ENCODE measurements around the gene SEC14L5.
"Not testable (repeated sequence)": the region's sequence is repeated elsewhere in the genome, so short reads cannot be mapped to it uniquely, and the experiment has no call there.

Gene SEC14L5

GRCh38 chr16:5034167-5034523, 76.0 kb downstream of the SEC14L5 start:
- DNase-seq (ENCODE audit: low read depth, low spot score) = no peak
- no peak for TF ChIP-seq EZH2 (IDR thresholded peaks at IDR 0.05)
- no peak for TF ChIP-seq POLR2AphosphoS5 (IDR thresholded peaks at IDR 0.05; ENCODE audit: borderline replicate concordance, low read depth, low read length)
- TF ChIP-seq FOXP2 (optimal IDR thresholded peaks at IDR 0.05; ENCODE audit: control extremely low read depth, extremely low read length, insufficient read depth) = no peak
- H3K4me3 ChIP-seq = peak overlapping the region; percentile 76
- no peak overlapping the region for H3K27ac ChIP-seq
- H3K36me3 ChIP-seq (ENCODE audit: insufficient read depth, low read length) = no peaks in the 10 kb centered on the region
- H3K9me3 ChIP-seq (ENCODE audit: low read depth, low read length) = no peaks in the 10 kb centered on the region
- H3K9ac ChIP-seq (ENCODE audit: insufficient read length) = peak overlapping the region; percentile 50

GRCh38 chr16:5035909-5036227, 77.7 kb downstream of the SEC14L5 start:
- Histone ChIP-seq H3K36me3 (ENCODE audit: insufficient read depth, low read length) (no peaks in the 10 kb centered on the region), H3K9me3 (ENCODE audit: low read depth, low read length) (no peaks in the 10 kb centered on the region), H3K27ac (no peak overlapping the region), H3K9ac (ENCODE audit: insufficient read length) (no peak overlapping the region), H3K4me3 (no peak overlapping the region)
- TF ChIP-seq POLR2AphosphoS5 (IDR thresholded peaks at IDR 0.05; ENCODE audit: borderline replicate concordance, low read depth, low read length) = no peak
- no peak for DNase-seq (ENCODE audit: low read depth, low spot score)

DNA sequence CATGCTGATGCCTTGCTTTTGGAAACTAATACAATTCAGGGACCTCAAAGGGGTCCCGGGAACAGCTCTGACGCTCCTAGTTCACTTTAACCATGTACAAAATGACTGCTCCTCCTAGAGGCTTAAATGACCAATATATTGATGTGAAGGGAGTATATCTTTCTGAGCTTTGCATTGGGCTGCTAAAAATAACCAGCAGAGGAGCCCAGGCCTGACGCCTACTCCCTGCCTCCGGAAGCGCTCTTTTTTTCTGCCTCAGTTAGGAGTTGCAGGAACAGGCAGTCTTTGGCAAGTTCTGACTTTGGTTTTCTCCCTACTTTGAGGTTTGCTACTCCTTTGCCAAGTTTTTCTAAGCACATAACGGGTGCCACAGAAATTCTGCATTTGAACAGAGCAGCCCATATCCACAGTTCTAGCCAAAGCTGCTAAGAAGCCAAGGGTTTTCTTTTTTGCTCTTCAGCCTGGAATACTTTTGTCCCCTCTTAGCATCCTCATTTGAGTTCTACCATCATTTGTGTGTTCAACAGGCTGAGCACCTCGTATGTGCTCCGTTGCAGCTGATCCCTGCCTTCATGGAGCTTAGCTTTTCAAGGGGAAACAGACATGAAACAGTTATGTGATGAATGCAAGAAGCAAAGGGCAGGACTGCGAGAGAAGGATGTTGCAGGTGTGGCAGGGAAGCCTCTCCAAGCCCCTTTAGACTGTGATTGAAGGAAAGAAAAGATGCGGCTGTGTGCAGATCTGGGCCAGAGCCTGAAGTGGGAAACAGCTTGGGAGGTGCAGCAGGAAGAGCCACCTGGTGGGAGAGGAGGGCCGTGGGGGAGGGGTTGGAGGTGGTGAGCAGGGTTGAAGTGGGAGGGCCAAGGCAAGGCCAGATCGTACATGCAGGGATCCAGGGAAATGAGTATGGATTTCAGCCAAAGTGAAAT, 78.4 kb downstream of the SEC14L5 start:
- H3K9ac ChIP-seq (ENCODE audit: insufficient read length) = no peak overlapping the region
- no peak overlapping the region for H3K27ac ChIP-seq
- TF ChIP-seq POLR2AphosphoS5 (IDR thresholded peaks at IDR 0.05; ENCODE audit: borderline replicate concordance, low read depth, low read length) (no peak), FOXP2 (optimal IDR thresholded peaks at IDR 0.05; ENCODE audit: control extremely low read depth, extremely low read length, insufficient read depth) (no peak), EZH2 (IDR thresholded peaks at IDR 0.05) (no peak)
- no peak overlapping the region for H3K4me3 ChIP-seq
- DNase-seq (ENCODE audit: low read depth, low spot score) = no peak
- no peaks in the 10 kb centered on the region for H3K36me3 ChIP-seq (ENCODE audit: insufficient read depth, low read length)
- no peaks in the 10 kb centered on the region for H3K9me3 ChIP-seq (ENCODE audit: low read depth, low read length)

- no peak for DNase-seq (ENCODE audit: low read depth, low spot score)
- Histone ChIP-seq H3K9me3 (ENCODE audit: low read depth, low read length) (no peaks in the 10 kb centered on the region), H3K4me3 (no peak overlapping the region), H3K27ac (no peak overlapping the region), H3K9ac (ENCODE audit: insufficient read length) (no peak overlapping the region), H3K36me3 (ENCODE audit: insufficient read depth, low read length) (no peaks in the 10 kb centered on the region)
- no peak for TF ChIP-seq EZH2 (IDR thresholded peaks at IDR 0.05)
- TF ChIP-seq POLR2AphosphoS5 (IDR thresholded peaks at IDR 0.05; ENCODE audit: borderline replicate concordance, low read depth, low read length) = no peak
- TF ChIP-seq FOXP2 (optimal IDR thresholded peaks at IDR 0.05; ENCODE audit: control extremely low read depth, extremely low read length, insufficient read depth) = no peak
Observed at GRCh38 chr16:5040451-5040850, 82.3 kb downstream of the SEC14L5 start.

GRCh38 chr16:5041600-5042133, 83.5 kb downstream of the SEC14L5 start:
- no peak for DNase-seq (ENCODE audit: low read depth, low spot score)

GRCh38 chr16:5042574-5043171, 84.5 kb downstream of the SEC14L5 start:
- DNase-seq (ENCODE audit: low read depth, low spot score) = no peak
- no peaks in the 10 kb centered on the region for H3K9me3 ChIP-seq (ENCODE audit: low read depth, low read length)
- H3K9ac ChIP-seq (ENCODE audit: insufficient read length) = no peak overlapping the region
- TF ChIP-seq FOXP2 (optimal IDR thresholded peaks at IDR 0.05; ENCODE audit: control extremely low read depth, extremely low read length, insufficient read depth) (no peak), POLR2AphosphoS5 (IDR thresholded peaks at IDR 0.05; ENCODE audit: borderline replicate concordance, low read depth, low read length) (no peak), EZH2 (IDR thresholded peaks at IDR 0.05) (no peak)
- no peak overlapping the region for H3K4me3 ChIP-seq
- H3K36me3 ChIP-seq (ENCODE audit: insufficient read depth, low read length) = no peaks in the 10 kb centered on the region
- H3K27ac ChIP-seq = no peak overlapping the region

More at GRCh38 chr16:5041600-5042133, 83.5 kb downstream of the SEC14L5 start:
- Histone ChIP-seq H3K36me3 (ENCODE audit: insufficient read depth, low read length) (no peaks in the 10 kb centered on the region), H3K9me3 (ENCODE audit: low read depth, low read length) (no peaks in the 10 kb centered on the region), H3K9ac (ENCODE audit: insufficient read length) (no peak overlapping the region), H3K4me3 (no peak overlapping the region), H3K27ac (no peak overlapping the region)
- TF ChIP-seq FOXP2 (optimal IDR thresholded peaks at IDR 0.05; ENCODE audit: control extremely low read depth, extremely low read length, insufficient read depth) = no peak

GRCh38 chr16:5044011-5044540, 85.9 kb downstream of the SEC14L5 start:
- TF ChIP-seq EZH2 (IDR thresholded peaks at IDR 0.05) = no peak
- no peak for TF ChIP-seq POLR2AphosphoS5 (IDR thresholded peaks at IDR 0.05; ENCODE audit: borderline replicate concordance, low read depth, low read length)
- TF ChIP-seq FOXP2 (optimal IDR thresholded peaks at IDR 0.05; ENCODE audit: control extremely low read depth, extremely low read length, insufficient read depth) = no peak
- no peak overlapping the region for H3K9ac ChIP-seq (ENCODE audit: insufficient read length)
- DNase-seq (ENCODE audit: low read depth, low spot score) = no peak
- H3K36me3 ChIP-seq (ENCODE audit: insufficient read depth, low read length) = no peaks in the 10 kb centered on the region
- H3K9me3 ChIP-seq (ENCODE audit: low read depth, low read length) = no peaks in the 10 kb centered on the region
- no peak overlapping the region for H3K4me3 ChIP-seq
- no peak overlapping the region for H3K27ac ChIP-seq

- DNase-seq (ENCODE audit: low read depth, low spot score); H3K27ac ChIP-seq; H3K4me3 ChIP-seq; H3K9ac ChIP-seq (ENCODE audit: insufficient read length); H3K9me3 ChIP-seq (ENCODE audit: low read depth, low read length); H3K36me3 ChIP-seq (ENCODE audit: insufficient read depth, low read length): not testable (repeated sequence)
Observed at GRCh38 chr16:5044581-5044980, 86.5 kb downstream of the SEC14L5 start.

Measured in SK-N-MC (cell line).